ENCODE measurements around the gene MYO18A.

The MYO18A gene

DNA sequence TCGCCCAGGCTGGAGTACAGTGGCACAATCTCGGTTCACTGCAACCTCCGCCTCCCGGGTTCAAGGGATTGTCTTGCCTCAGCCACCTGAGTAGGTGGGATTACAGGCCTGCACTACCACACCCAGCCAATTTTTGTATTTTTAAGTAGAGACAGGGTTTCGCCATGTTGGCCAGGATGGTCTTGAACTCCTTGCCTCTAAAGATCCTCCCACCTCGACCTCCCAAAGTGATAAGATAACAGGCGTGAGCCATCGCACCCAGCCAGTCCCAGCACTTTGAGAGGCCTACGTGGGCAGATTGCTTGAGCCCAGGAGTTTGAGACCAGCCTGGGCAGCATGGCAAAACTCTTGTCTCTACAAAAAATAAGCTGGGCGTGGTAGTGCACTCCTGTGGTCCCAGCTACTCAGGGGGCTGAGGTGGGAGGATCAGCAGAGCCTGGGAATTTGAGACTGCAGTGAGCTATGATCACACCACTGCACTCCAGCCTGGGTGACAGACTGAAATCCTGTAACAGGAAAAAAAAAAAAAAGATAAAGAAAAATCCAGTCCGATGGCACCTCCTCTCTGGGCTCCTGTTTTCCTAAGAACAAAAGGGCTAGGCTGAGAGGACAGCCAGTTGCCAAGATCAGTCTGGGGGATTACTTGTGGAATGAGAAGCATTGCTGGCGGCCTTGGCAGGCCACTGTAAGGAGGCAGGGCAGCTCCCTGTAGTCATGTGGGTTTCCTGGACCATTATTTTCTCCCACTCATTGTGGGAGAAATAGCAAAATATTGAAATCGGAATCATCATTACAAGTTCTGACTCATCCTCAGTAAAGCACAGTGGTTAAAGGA lies 140.2 kb downstream of the MYO18A start:
- TF ChIP-seq, protein P1, sequence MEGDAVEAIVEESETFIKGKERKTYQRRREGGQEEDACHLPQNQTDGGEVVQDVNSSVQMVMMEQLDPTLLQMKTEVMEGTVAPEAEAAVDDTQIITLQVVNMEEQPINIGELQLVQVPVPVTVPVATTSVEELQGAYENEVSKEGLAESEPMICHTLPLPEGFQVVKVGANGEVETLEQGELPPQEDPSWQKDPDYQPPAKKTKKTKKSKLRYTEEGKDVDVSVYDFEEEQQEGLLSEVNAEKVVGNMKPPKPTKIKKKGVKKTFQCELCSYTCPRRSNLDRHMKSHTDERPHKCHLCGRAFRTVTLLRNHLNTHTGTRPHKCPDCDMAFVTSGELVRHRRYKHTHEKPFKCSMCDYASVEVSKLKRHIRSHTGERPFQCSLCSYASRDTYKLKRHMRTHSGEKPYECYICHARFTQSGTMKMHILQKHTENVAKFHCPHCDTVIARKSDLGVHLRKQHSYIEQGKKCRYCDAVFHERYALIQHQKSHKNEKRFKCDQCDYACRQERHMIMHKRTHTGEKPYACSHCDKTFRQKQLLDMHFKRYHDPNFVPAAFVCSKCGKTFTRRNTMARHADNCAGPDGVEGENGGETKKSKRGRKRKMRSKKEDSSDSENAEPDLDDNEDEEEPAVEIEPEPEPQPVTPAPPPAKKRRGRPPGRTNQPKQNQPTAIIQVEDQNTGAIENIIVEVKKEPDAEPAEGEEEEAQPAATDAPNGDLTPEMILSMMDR (IDR thresholded peaks at IDR 0.05): no peak
- Histone ChIP-seq H3K27ac (no peak overlapping the region), H3K9me3 (ENCODE audit: control insufficient read depth, low read length) (no peaks in the 10 kb centered on the region), H3K4me3 (ENCODE audit: low read depth, low read length) (no peak overlapping the region), H3K36me3 (ENCODE audit: control insufficient read depth, insufficient read depth, low read length) (no peaks in the 10 kb centered on the region), H2AFZ (no peak overlapping the region), H3K4me1 (no peaks in the 10 kb centered on the region), H3K27me3 (ENCODE audit: control insufficient read depth, insufficient read depth, low read length) (no peaks in the 10 kb centered on the region), H3K4me2 (ENCODE audit: low read length) (no peak overlapping the region), H3K9ac (no peak overlapping the region), H3K79me2 (no peaks in the 10 kb centered on the region)

DNA sequence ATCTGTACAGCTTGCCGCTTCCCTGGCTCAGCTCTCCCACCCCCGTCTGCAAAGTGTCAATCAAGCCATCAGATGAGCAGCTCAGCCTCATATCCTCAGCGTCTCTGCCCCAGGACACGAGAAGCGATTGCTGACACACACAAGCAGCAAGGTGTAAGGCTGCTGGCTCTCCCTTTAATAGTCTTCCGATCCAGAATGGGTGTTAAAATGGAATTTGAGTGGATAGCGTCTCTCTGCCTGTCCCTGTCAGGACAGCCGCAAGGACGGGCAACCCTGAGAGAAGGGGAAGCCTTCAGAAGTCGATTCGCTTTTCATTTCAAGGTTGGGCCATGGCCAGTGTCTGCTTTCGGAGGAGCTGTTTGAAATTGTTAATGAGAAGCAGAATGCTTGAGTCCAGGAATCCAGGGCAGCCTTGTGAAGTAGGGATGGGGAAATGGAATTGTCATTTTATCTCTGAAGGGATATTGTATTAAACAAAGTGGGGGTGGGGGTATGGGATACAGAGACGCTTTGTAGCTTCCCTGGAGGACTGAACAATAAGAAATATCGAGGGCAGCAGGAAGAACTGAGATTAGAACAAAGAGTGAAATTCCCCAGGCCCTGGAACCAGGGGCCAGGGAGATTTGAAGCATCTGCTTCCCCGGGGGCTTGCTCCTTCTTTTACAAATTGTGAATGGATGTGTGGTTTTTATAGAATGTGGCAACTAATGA lies 142.0 kb downstream of the MYO18A start:
- H3K27me3 ChIP-seq (ENCODE audit: control insufficient read depth, insufficient read depth, low read length): no peaks in the 10 kb centered on the region
- no peak overlapping the region for H3K9ac ChIP-seq
- no peaks in the 10 kb centered on the region for H3K36me3 ChIP-seq (ENCODE audit: control insufficient read depth, insufficient read depth, low read length)
- no peaks in the 10 kb centered on the region for H3K79me2 ChIP-seq
- peak overlapping the region; percentile 47 for H2AFZ ChIP-seq
- peaks cover 2% of the 10 kb centered on the region for H3K9me3 ChIP-seq (ENCODE audit: control insufficient read depth, low read length)
- no peak overlapping the region for H3K27ac ChIP-seq
- no peak overlapping the region for H3K4me3 ChIP-seq (ENCODE audit: low read depth, low read length)
- no peaks in the 10 kb centered on the region for H3K4me1 ChIP-seq
- TF ChIP-seq, protein P1 (IDR thresholded peaks at IDR 0.05): no peak
- H3K4me2 ChIP-seq (ENCODE audit: low read length): no peak overlapping the region

DNA sequence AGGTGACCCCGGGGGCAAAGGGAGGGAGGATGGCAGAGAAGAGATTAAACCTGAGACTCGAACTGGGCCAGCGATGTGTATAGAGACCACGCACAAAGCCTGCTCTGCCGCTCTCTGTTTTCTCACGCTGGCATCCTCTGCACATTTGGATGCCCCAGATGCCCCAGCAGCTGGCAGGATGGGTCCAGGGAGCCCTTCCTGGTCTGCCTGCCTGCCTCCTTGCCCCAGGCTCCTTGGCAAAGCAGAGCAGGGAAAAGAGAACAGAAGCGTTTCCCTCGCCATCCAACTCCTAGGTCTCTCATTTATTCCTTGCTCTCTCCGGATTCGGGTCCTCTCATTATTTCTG lies 142.5 kb downstream of the MYO18A start:
- Histone ChIP-seq H3K4me1 (no peaks in the 10 kb centered on the region), H3K4me3 (ENCODE audit: low read depth, low read length) (no peak overlapping the region), H3K9ac (no peak overlapping the region), H3K4me2 (ENCODE audit: low read length) (no peak overlapping the region), H3K27ac (no peak overlapping the region), H3K79me2 (no peaks in the 10 kb centered on the region), H3K36me3 (ENCODE audit: control insufficient read depth, insufficient read depth, low read length) (no peaks in the 10 kb centered on the region), H3K27me3 (ENCODE audit: control insufficient read depth, insufficient read depth, low read length) (no peaks in the 10 kb centered on the region), H3K9me3 (ENCODE audit: control insufficient read depth, low read length) (peaks cover 2% of the 10 kb centered on the region), H2AFZ (no peak overlapping the region)
- TF ChIP-seq, protein P1 (IDR thresholded peaks at IDR 0.05): no peak

DNA sequence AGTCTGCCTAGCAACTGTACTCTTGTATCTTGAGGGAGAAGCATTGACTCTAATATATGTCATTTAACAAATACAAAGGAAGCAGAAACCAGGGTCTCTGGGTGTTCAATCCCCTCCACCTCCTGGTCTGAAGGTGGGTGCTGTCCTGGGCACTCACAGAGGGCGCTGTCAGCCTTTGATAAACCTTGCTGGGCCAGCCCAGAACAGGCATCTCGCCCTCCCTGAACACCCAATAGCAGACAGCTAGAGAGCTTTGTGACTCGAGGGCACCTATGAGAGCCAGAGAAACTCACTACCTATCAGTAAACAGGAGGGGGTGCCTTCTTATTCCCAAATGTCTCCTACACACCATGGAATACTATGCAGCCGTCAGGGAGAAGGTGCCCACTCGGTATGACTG lies 143.6 kb downstream of the MYO18A start:
- TF ChIP-seq, protein P1 (IDR thresholded peaks at IDR 0.05): no peak
- Histone ChIP-seq H3K4me2 (ENCODE audit: low read length) (no peak overlapping the region), H3K9ac (no peak overlapping the region), H3K36me3 (ENCODE audit: control insufficient read depth, insufficient read depth, low read length) (no peaks in the 10 kb centered on the region), H3K27ac (no peak overlapping the region), H3K9me3 (ENCODE audit: control insufficient read depth, low read length) (peaks cover 2% of the 10 kb centered on the region), H3K4me3 (ENCODE audit: low read depth, low read length) (no peak overlapping the region), H3K4me1 (no peaks in the 10 kb centered on the region), H2AFZ (no peak overlapping the region), H3K79me2 (no peaks in the 10 kb centered on the region), H3K27me3 (ENCODE audit: control insufficient read depth, insufficient read depth, low read length) (no peaks in the 10 kb centered on the region)

Measured in parathyroid adenoma (tissue), 2 donors.